ENCODE measurements around the gene ARMC3.
"Not testable (repeated sequence)": the region's sequence is repeated elsewhere in the genome, so short reads cannot be mapped to it uniquely, and the experiment has no call there.

ARMC3 gene

GRCh38 chr10:23060918-23061317 lies 133.1 kb downstream of the ARMC3 start:
- no peak overlapping the region for H3K9ac ChIP-seq (ENCODE audit: insufficient read length)
- no peaks in the 10 kb centered on the region for H3K36me3 ChIP-seq (ENCODE audit: insufficient read depth, low read length)
- H3K27ac ChIP-seq: no peak overlapping the region
- no peak overlapping the region for H3K4me3 ChIP-seq
- H3K9me3 ChIP-seq (ENCODE audit: low read depth, low read length): no peaks in the 10 kb centered on the region
- no peak for DNase-seq (ENCODE audit: low read depth, low spot score)
- TF ChIP-seq FOXP2 (optimal IDR thresholded peaks at IDR 0.05; ENCODE audit: control extremely low read depth, extremely low read length, insufficient read depth) (no peak), EZH2 (IDR thresholded peaks at IDR 0.05) (no peak), POLR2AphosphoS5 (IDR thresholded peaks at IDR 0.05; ENCODE audit: borderline replicate concordance, low read depth, low read length) (no peak)

- DNase-seq (ENCODE audit: low read depth, low spot score): no peak
- TF ChIP-seq EZH2 (IDR thresholded peaks at IDR 0.05) (no peak), FOXP2 (optimal IDR thresholded peaks at IDR 0.05; ENCODE audit: control extremely low read depth, extremely low read length, insufficient read depth) (no peak), POLR2AphosphoS5 (IDR thresholded peaks at IDR 0.05; ENCODE audit: borderline replicate concordance, low read depth, low read length) (no peak)
- Histone ChIP-seq H3K27ac (no peak overlapping the region), H3K4me3 (no peak overlapping the region), H3K9me3 (ENCODE audit: low read depth, low read length) (no peaks in the 10 kb centered on the region), H3K36me3 (ENCODE audit: insufficient read depth, low read length) (no peaks in the 10 kb centered on the region), H3K9ac (ENCODE audit: insufficient read length) (no peak overlapping the region)
These were observed 135.5 kb downstream of the ARMC3 start for GRCh38 chr10:23063045-23063972.

GRCh38 chr10:23063973-23064812 lies 136.3 kb downstream of the ARMC3 start:
- Histone ChIP-seq H3K4me3 (no peak overlapping the region), H3K9me3 (ENCODE audit: low read depth, low read length) (no peaks in the 10 kb centered on the region), H3K9ac (ENCODE audit: insufficient read length) (no peak overlapping the region), H3K27ac (no peak overlapping the region), H3K36me3 (ENCODE audit: insufficient read depth, low read length) (no peaks in the 10 kb centered on the region)
- no peak for DNase-seq (ENCODE audit: low read depth, low spot score)
- TF ChIP-seq POLR2AphosphoS5 (IDR thresholded peaks at IDR 0.05; ENCODE audit: borderline replicate concordance, low read depth, low read length) (no peak), FOXP2 (optimal IDR thresholded peaks at IDR 0.05; ENCODE audit: control extremely low read depth, extremely low read length, insufficient read depth) (no peak), EZH2 (IDR thresholded peaks at IDR 0.05) (no peak)

DNA sequence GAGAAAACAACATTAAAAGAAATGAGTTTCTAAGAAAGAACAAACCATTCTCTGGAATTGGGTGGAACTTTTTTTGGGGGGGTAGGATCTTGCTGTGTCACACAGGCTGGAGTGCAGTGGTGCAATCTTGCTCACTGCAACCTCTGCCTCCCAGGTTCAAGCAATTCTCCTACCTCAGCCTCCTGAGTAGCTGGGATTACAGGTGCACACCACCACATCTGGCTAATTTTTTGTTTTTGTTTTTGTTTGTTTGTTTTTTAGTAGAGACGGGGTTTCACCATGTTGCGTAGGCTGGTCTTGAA lies 136.9 kb downstream of the ARMC3 start:
- not testable (repeated sequence) for DNase-seq (ENCODE audit: low read depth, low spot score); H3K27ac ChIP-seq; H3K4me3 ChIP-seq; H3K9ac ChIP-seq (ENCODE audit: insufficient read length); H3K9me3 ChIP-seq (ENCODE audit: low read depth, low read length); H3K36me3 ChIP-seq (ENCODE audit: insufficient read depth, low read length)

DNA sequence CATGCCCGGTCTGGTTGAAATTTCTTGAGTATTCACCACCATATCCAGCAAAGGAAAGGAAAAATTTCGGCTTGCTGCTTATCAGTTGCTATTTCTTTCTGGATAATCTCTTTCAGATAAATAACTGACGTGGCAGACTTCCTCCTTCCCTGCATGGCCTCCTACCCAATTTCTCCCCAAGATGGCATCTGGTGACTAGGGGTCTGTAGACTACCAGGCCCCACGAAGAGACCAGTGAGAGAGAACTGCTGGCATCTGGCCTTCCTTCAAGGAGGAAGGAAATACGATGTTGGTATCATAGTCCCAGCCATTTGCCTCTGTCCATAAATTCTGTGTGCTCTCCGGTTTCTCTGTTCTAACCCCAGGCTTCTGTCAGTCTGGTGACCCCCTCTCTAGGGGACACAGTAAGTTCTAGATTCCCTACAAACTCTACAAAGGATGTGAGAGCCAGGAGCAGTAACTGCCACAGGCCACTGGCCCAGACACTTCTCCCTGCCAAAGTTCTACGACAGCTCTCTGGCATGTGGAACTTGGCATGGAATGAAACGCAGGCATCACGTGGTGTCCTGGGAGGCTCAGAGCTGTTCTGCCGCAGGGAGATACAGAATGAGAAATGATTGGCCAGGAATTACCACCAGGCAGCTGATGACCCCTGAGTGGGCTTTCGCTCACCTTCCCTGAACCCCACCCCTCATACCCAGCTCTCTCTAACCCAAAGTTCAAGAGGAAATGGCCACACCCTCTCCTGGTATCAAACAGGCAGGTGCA lies 137.5 kb downstream of the ARMC3 start:
- H3K9ac ChIP-seq (ENCODE audit: insufficient read length): no peak overlapping the region
- H3K4me3 ChIP-seq: no peak overlapping the region
- no peaks in the 10 kb centered on the region for H3K9me3 ChIP-seq (ENCODE audit: low read depth, low read length)
- no peaks in the 10 kb centered on the region for H3K36me3 ChIP-seq (ENCODE audit: insufficient read depth, low read length)
- H3K27ac ChIP-seq: no peak overlapping the region
- no peak for DNase-seq (ENCODE audit: low read depth, low spot score)
- TF ChIP-seq POLR2AphosphoS5 (IDR thresholded peaks at IDR 0.05; ENCODE audit: borderline replicate concordance, low read depth, low read length): no peak
- TF ChIP-seq FOXP2 (optimal IDR thresholded peaks at IDR 0.05; ENCODE audit: control extremely low read depth, extremely low read length, insufficient read depth): no peak
- no peak for TF ChIP-seq EZH2 (IDR thresholded peaks at IDR 0.05)

GRCh38 chr10:23067337-23067736 lies 139.5 kb downstream of the ARMC3 start:
- Histone ChIP-seq H3K36me3 (ENCODE audit: insufficient read depth, low read length) (no peaks in the 10 kb centered on the region), H3K9ac (ENCODE audit: insufficient read length) (no peak overlapping the region), H3K27ac (no peak overlapping the region), H3K4me3 (no peak overlapping the region), H3K9me3 (ENCODE audit: low read depth, low read length) (no peaks in the 10 kb centered on the region)
- DNase-seq (ENCODE audit: low read depth, low spot score): no peak
- no peak for TF ChIP-seq FOXP2 (optimal IDR thresholded peaks at IDR 0.05; ENCODE audit: control extremely low read depth, extremely low read length, insufficient read depth)
- TF ChIP-seq POLR2AphosphoS5 (IDR thresholded peaks at IDR 0.05; ENCODE audit: borderline replicate concordance, low read depth, low read length): no peak
- no peak for TF ChIP-seq EZH2 (IDR thresholded peaks at IDR 0.05)

GRCh38 chr10:23067939-23068775 lies 140.3 kb downstream of the ARMC3 start:
- DNase-seq (ENCODE audit: low read depth, low spot score): peak; percentile 12
- Histone ChIP-seq H3K4me3 (no peak overlapping the region), H3K27ac (no peak overlapping the region), H3K36me3 (ENCODE audit: insufficient read depth, low read length) (no peaks in the 10 kb centered on the region), H3K9ac (ENCODE audit: insufficient read length) (no peak overlapping the region), H3K9me3 (ENCODE audit: low read depth, low read length) (no peaks in the 10 kb centered on the region)
- TF ChIP-seq EZH2 (IDR thresholded peaks at IDR 0.05) (no peak), FOXP2 (optimal IDR thresholded peaks at IDR 0.05; ENCODE audit: control extremely low read depth, extremely low read length, insufficient read depth) (no peak), POLR2AphosphoS5 (IDR thresholded peaks at IDR 0.05; ENCODE audit: borderline replicate concordance, low read depth, low read length) (no peak)
